ENCODE measurements around the gene CYP4F22. TPM values are rescaled to one million over a fixed set of nuclear protein-coding genes. Genes with fewer than 3 reads are reported as not detected.
A peak's percentile ranks its signal among the peaks of the same experiment; 100 is the strongest.

The CYP4F22 gene
- total RNA-seq, 1 experiment from 2014 or later = 78.3 TPM

GRCh38 chr19:15464394-15465385, 43.6 kb upstream of the CYP4F22 start, which contains the start of gene RASAL3:
RASAL3 (minus strand) TSS chr19:15464544; CDS start chr19:15464358, 186 bp downstream.
- Histone ChIP-seq H3K4me1 (ENCODE audit: insufficient read depth, low read length, poor library complexity, severe bottlenecking) (peaks cover 14% of the 10 kb centered on the region), H3K36me3 (ENCODE audit: insufficient read depth, low read length, poor library complexity, severe bottlenecking) (no peaks in the 10 kb centered on the region), H3K9me3 (ENCODE audit: low read depth, low read length, poor library complexity, severe bottlenecking) (no peaks in the 10 kb centered on the region), H3K4me3 (ENCODE audit: low read depth, low read length, poor library complexity, severe bottlenecking) (no peak within 1 kb of the TSS), H3K27ac (ENCODE audit: low read depth, low read length, poor library complexity, severe bottlenecking) (peak within 1 kb of the TSS; percentile 13), H3K27me3 (replicated peaks; ENCODE audit: insufficient read depth, low read depth, low read length, poor library complexity) (no peaks in the 10 kb centered on the region)
- intact Hi-C loops (cut with micrococcal nuclease; ENCODE audit: unreplicated experiment) = no loop called here
- TF ChIP-seq, protein P1, sequence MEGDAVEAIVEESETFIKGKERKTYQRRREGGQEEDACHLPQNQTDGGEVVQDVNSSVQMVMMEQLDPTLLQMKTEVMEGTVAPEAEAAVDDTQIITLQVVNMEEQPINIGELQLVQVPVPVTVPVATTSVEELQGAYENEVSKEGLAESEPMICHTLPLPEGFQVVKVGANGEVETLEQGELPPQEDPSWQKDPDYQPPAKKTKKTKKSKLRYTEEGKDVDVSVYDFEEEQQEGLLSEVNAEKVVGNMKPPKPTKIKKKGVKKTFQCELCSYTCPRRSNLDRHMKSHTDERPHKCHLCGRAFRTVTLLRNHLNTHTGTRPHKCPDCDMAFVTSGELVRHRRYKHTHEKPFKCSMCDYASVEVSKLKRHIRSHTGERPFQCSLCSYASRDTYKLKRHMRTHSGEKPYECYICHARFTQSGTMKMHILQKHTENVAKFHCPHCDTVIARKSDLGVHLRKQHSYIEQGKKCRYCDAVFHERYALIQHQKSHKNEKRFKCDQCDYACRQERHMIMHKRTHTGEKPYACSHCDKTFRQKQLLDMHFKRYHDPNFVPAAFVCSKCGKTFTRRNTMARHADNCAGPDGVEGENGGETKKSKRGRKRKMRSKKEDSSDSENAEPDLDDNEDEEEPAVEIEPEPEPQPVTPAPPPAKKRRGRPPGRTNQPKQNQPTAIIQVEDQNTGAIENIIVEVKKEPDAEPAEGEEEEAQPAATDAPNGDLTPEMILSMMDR (conservative IDR thresholded peaks at IDR 0.05; ENCODE audit: low read depth, low read length) = no peak
- no peak for TF ChIP-seq EZH2 (IDR thresholded peaks at IDR 0.05; ENCODE audit: borderline replicate concordance, low read depth, low read length, poor library complexity, severe bottlenecking)
- ChIA-PET CTCF (no interaction called here), POLR2A (ENCODE audit: low non-redundant PET) (no interaction called here)
- BruUV-seq (replicated peaks) = no TSS peak
- no peak for DNase-seq (ENCODE audit: low spot score)

DNA sequence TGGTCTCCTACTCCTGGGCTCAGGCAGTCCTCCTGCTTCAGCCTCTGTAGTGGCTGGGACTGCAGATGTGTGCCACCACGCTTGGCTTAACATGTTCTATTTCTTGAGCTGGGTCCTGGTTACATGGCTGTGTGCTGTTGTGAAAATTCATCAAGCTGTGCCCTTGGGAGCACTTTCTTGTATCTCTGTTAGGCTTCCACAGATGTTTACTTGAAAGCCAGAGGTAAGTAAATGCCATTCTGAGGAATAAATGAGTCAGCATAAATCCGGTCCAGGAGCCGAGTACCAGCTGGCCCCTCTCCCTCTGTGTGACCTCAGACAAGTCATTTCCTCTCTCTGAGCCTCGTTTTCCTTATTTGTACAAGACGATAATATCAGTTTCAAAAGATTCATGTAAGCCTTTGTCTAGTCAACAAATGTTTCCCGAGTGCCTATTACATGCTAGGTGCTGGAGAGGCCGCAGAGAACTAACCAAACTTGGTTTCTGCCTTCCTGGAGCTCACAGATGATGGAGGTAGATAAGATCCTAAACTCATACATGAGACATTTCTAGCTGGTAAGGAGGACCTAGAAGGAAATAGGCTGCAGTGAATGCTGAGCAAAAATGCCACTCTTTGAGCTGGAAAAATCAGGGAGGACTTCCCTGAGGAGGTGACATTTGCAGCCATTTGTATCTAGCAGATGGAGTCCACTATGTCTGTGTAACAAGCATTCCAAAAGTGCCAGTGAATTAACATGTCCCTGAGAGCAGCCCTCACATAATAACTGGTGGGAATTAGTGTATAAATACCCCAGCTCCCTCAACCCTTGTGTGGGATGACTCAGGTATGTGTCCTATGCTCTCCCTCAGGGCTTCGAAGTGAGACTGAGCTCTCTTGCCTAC, 41.2 kb upstream of the CYP4F22 start:
- no TSS peak for BruUV-seq (replicated peaks)
- peak; percentile 72 for DNase-seq (ENCODE audit: low spot score)
- no peaks in the 10 kb centered on the region for H3K9me3 ChIP-seq (ENCODE audit: low read depth, low read length, poor library complexity, severe bottlenecking)
- H3K27ac ChIP-seq (ENCODE audit: low read depth, low read length, poor library complexity, severe bottlenecking) = peak overlapping the region; percentile 32
- no peaks in the 10 kb centered on the region for H3K27me3 ChIP-seq (replicated peaks; ENCODE audit: insufficient read depth, low read depth, low read length, poor library complexity)
- no peak overlapping the region for H3K4me3 ChIP-seq (ENCODE audit: low read depth, low read length, poor library complexity, severe bottlenecking)
- ChIA-PET CTCF (interaction anchor here (0.5 to 0.6 kb wide), 2 partner anchors 43 to 246 kb away, joined by 3 to 7 read pairs; no protein-coding TSS in a partner anchor), POLR2A (ENCODE audit: low non-redundant PET) (interaction anchor here (0.7 kb wide), 1 partner anchor 31 kb away, joined by 3 read pairs; no protein-coding TSS in a partner anchor)
- H3K4me1 ChIP-seq (ENCODE audit: insufficient read depth, low read length, poor library complexity, severe bottlenecking) = peaks cover 14% of the 10 kb centered on the region
- intact Hi-C loops (cut with micrococcal nuclease; ENCODE audit: unreplicated experiment) = no loop called here
- H3K36me3 ChIP-seq (ENCODE audit: insufficient read depth, low read length, poor library complexity, severe bottlenecking) = no peaks in the 10 kb centered on the region
- TF ChIP-seq EZH2 (IDR thresholded peaks at IDR 0.05; ENCODE audit: borderline replicate concordance, low read depth, low read length, poor library complexity, severe bottlenecking) = no peak
- TF ChIP-seq, protein P1 (conservative IDR thresholded peaks at IDR 0.05; ENCODE audit: low read depth, low read length) = no peak

DNA sequence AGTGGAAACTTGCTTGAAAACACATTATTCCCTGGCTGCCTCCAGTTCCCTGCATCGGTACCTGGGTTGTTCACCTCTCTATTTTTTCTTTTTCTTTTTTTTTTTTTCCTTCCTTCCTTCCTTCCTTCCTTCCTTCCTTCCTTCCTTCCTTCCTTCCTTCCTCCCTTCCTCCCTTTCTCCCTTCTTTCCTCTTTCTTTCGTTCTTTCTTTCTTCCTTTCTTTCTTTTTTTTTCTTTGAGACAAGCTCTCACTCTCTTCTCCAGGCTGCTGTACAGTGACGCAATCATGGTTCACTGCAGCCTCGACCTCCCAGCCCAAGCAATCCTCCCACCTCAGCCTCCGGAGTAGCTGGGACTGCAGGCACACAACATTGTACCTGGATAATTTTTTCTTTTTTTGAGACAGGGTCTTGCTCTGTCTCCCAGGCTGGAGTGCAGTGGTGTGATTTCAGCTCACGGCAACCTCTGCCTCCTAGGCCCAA, 40.6 kb upstream of the CYP4F22 start:
- Histone ChIP-seq H3K36me3 (ENCODE audit: insufficient read depth, low read length, poor library complexity, severe bottlenecking) (no peaks in the 10 kb centered on the region), H3K4me3 (ENCODE audit: low read depth, low read length, poor library complexity, severe bottlenecking) (no peak overlapping the region), H3K9me3 (ENCODE audit: low read depth, low read length, poor library complexity, severe bottlenecking) (no peaks in the 10 kb centered on the region), H3K27ac (ENCODE audit: low read depth, low read length, poor library complexity, severe bottlenecking) (peak overlapping the region; percentile 79), H3K4me1 (ENCODE audit: insufficient read depth, low read length, poor library complexity, severe bottlenecking) (peaks cover 14% of the 10 kb centered on the region), H3K27me3 (replicated peaks; ENCODE audit: insufficient read depth, low read depth, low read length, poor library complexity) (no peaks in the 10 kb centered on the region)
- no peak for DNase-seq (ENCODE audit: low spot score)
- intact Hi-C loops (cut with micrococcal nuclease; ENCODE audit: unreplicated experiment) = no loop called here
- ChIA-PET POLR2A (ENCODE audit: low non-redundant PET) (no interaction called here), CTCF (interaction anchor here (0.6 kb wide), 2 partner anchors 246 to 1347 kb away, joined by 3 to 8 read pairs; no protein-coding TSS in a partner anchor)
- no peak for TF ChIP-seq EZH2 (IDR thresholded peaks at IDR 0.05; ENCODE audit: borderline replicate concordance, low read depth, low read length, poor library complexity, severe bottlenecking)
- TF ChIP-seq, protein P1 (conservative IDR thresholded peaks at IDR 0.05; ENCODE audit: low read depth, low read length) = no peak
- BruUV-seq (replicated peaks) = no TSS peak
